Activated naive CD8-positive, alpha-beta T cell treated with anti-CD3 and anti-CD28 coated beads, Interleukin-2, amount 10 ng/mL, durations not matched to agents 7 days and 5 days (primary cell): Measurements from ENCODE around the gene ST6GALNAC4. TPM values are rescaled to one million over a fixed set of nuclear protein-coding genes. Genes with fewer than 3 reads are reported as not detected.

Experiments
- ATAC-seq: fragments of 150-1000 bp; cut with Tn5 transposase; one replicate; pipeline ENCODE4 v1.10.0; 2021; ENCODE audit warnings: low read depth, moderate library complexity
- POLR2A ChIA-PET: fragments of 350-600 bp; sonication (Branson Sonifier 250); formaldehyde crosslinking; loops from one replicate; lab custom pipeline; 2021; ENCODE audit warnings: antibody characterized with exemption; lab: Charles Lee
- DNase-seq: peaks from one replicate; pipeline ENCODE4 v3.0.0; 2021
- H3K27ac Mint-ChIP-seq: one replicate; pipeline ENCODE4 v1.8.0; 2022; ENCODE audit warnings: mild to moderate bottlenecking, mixed read lengths
- H3K27me3 Mint-ChIP-seq: one replicate; pipeline ENCODE4 v1.8.0; 2022; ENCODE audit warnings: mild to moderate bottlenecking, moderate library complexity, mixed read lengths
- H3K36me3 Mint-ChIP-seq: one replicate; pipeline ENCODE4 v1.8.0; 2021; ENCODE audit warnings: mild to moderate bottlenecking, mixed read lengths
- H3K4me1 Mint-ChIP-seq: one replicate; pipeline ENCODE4 v1.8.0; 2021; ENCODE audit warnings: mixed read lengths
- H3K4me3 Mint-ChIP-seq: one replicate; pipeline ENCODE4 v1.8.0; 2022; ENCODE audit warnings: mild to moderate bottlenecking, moderate library complexity, mixed read lengths
- H3K9me3 Mint-ChIP-seq: one replicate; pipeline ENCODE4 v1.8.0; 2021; ENCODE audit warnings: mixed read lengths
- total RNA-seq, 2 experiments: library from RNA; stranded (reverse); gene quantifications; one replicate each; pipeline ENCODE4 v1.2.3, GENCODE V29; 2021

The ST6GALNAC4 gene
- total RNA-seq, 2 experiments from 2014 or later = 51.1 to 59.5 TPM

DNA sequence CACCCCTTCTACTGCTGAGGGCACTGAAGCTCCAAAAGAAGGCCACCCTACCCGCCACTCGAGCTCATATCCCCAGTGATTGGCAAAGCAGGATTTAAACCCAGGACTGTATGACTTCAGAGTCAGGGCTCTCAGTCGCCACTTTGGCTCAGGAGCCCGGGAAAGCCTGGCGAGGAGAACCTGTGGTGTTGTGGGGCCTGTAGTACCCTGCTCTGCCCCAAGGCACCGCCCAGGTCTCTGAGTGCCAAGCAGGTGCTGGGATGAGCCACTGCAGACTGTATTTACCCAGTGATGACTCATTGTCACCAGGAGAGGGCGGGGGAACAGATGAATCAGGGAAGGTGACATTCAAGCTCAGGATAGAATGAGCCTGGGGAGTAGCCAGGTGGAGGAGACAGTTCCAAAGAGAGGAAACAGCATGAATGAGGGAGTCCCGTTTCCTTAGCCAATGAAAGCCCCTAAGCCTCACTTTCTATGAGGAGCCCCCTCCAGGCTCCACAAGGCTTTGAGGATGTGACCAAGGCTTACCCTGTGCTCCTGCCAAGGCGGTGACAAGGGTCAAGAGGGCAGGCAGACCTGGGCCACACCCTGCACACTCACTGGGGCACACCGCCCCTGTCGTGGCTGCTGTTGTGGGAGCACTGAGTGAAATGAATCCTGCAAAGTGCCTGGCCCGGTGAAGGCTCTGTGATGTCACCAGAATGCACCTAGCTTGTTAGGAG is 38.6 kb upstream of the ST6GALNAC4 start:
- POLR2A ChIA-PET = interaction anchor here (0.6 to 2.6 kb wide), 14 partner anchors 9 to 79 kb away, joined by 3 to 14 read pairs (median 4); partner anchors contain the start of genes DPM2 and EEIG1
- DNase-seq = no peak
- no peaks in the 10 kb centered on the region for H3K9me3 Mint-ChIP-seq
- H3K4me3 Mint-ChIP-seq = peak overlapping the region; percentile 74
- ATAC-seq = peak; percentile 89
- peaks cover 67% of the 10 kb centered on the region for H3K4me1 Mint-ChIP-seq
- H3K36me3 Mint-ChIP-seq = peaks cover 33% of the 10 kb centered on the region
- peak overlapping the region; percentile 69 for H3K27ac Mint-ChIP-seq
- no peaks in the 10 kb centered on the region for H3K27me3 Mint-ChIP-seq

DNA sequence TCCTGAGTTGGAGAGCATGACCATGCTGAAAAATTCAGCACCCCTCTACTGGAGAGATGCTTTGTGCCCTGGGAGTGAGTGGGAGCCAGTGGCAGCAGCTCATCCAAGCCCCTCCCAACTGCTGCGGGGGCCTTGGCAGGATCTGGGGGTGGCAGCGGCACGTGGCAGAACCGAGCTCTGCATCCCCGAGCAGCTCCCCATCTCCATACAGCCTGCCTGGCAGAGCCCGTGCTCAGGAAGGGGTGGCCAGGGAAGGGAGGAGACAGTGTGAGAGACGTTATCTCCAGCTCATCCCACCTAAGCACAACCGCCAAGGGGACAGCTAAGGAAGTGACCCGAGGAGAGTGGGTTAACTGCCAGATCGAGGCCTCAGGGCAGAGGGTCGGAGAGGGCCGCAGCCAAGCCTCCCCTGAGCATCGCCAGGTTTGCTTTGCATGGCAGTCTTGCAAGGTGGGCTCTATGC is 38.0 kb upstream of the ST6GALNAC4 start:
- H3K27ac Mint-ChIP-seq = peak overlapping the region; percentile 32

DNA sequence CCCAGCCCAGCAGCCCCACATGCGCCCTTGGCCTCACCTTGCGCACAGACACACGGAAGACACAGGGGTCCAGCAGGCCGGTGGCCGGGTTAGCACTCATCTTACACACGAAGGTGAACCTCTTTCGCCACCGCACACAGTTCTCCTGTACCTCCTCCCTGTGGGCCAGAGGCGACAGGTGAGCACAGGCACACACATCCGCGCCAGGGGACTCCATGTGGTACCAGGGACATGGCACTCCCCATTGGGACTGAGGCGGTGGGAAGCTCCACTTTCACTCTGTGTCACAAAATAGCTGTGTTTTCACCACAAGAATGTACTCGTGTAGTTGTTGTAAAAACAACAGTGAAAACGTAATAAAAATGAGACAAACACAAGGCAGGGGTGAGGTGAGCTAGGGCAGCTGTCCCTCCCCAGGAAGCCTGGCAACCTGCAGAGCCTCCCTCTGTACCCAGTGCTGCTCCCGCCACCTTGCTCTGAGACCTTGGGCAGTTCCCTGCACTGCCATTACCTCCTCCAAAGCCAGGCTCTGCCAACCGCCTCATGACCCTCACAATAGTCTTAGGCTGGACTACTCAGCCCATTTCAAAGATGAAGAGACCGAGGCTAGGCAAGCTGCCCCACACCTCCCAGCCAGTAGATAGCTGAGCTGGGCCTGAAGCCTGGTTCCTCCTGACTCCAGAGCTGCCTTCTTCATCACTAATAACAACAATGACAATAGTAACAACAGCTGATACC is 37.1 kb upstream of the ST6GALNAC4 start:
- H3K9me3 Mint-ChIP-seq = no peaks in the 10 kb centered on the region
- ATAC-seq = no peak
- no peaks in the 10 kb centered on the region for H3K27me3 Mint-ChIP-seq
- peaks cover 24% of the 10 kb centered on the region for H3K36me3 Mint-ChIP-seq
- H3K27ac Mint-ChIP-seq = peak overlapping the region; percentile 30
- peaks cover 63% of the 10 kb centered on the region for H3K4me1 Mint-ChIP-seq
- peak overlapping the region; percentile 32 for H3K4me3 Mint-ChIP-seq
- POLR2A ChIA-PET = interaction anchor here (0.5 to 2.6 kb wide), 11 partner anchors 11 to 81 kb away, joined by 3 to 14 read pairs (median 5); partner anchors contain the start of gene EEIG1
- no peak for DNase-seq

More for the DNA sequence above, 38.0 kb upstream of the ST6GALNAC4 start:
- no peaks in the 10 kb centered on the region for H3K27me3 Mint-ChIP-seq
- no peaks in the 10 kb centered on the region for H3K9me3 Mint-ChIP-seq
- no peak for ATAC-seq
- H3K4me3 Mint-ChIP-seq = no peak overlapping the region
- no peak for DNase-seq
- POLR2A ChIA-PET = interaction anchor here (1.0 to 2.6 kb wide), 15 partner anchors 9 to 80 kb away, joined by 3 to 14 read pairs (median 5); partner anchors contain the start of genes DPM2 and EEIG1
- H3K36me3 Mint-ChIP-seq = peaks cover 32% of the 10 kb centered on the region
- peaks cover 66% of the 10 kb centered on the region for H3K4me1 Mint-ChIP-seq

DNA sequence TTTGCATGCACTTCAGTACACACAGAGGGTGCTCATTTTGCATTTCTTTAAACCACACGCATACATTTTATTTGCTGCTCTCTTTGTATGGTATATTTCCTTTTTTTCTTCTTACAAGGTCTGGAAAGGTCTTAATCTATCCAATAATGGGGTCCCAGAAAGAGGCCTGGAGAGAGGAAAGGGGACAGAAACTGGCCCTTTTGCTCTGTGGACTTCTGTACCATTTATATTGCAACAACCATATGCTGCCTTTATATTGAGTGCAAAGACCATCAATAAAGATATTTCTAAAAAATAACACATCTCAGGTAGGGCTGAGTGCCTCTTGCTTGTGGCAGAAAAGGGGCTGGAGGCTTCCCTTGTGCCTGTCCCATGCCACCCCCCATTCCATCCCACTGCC is 36.3 kb upstream of the ST6GALNAC4 start:
- Mint-ChIP-seq H3K36me3 (peaks cover 18% of the 10 kb centered on the region), H3K27ac (no peak overlapping the region), H3K4me3 (no peak overlapping the region), H3K9me3 (no peaks in the 10 kb centered on the region), H3K4me1 (peaks cover 60% of the 10 kb centered on the region), H3K27me3 (no peaks in the 10 kb centered on the region)
- ATAC-seq (no peak), DNase-seq (no peak)
- POLR2A ChIA-PET = interaction anchor here (1.0 kb wide), 1 partner anchor 83 kb away, joined by 3 read pairs; no protein-coding TSS in a partner anchor

DNA sequence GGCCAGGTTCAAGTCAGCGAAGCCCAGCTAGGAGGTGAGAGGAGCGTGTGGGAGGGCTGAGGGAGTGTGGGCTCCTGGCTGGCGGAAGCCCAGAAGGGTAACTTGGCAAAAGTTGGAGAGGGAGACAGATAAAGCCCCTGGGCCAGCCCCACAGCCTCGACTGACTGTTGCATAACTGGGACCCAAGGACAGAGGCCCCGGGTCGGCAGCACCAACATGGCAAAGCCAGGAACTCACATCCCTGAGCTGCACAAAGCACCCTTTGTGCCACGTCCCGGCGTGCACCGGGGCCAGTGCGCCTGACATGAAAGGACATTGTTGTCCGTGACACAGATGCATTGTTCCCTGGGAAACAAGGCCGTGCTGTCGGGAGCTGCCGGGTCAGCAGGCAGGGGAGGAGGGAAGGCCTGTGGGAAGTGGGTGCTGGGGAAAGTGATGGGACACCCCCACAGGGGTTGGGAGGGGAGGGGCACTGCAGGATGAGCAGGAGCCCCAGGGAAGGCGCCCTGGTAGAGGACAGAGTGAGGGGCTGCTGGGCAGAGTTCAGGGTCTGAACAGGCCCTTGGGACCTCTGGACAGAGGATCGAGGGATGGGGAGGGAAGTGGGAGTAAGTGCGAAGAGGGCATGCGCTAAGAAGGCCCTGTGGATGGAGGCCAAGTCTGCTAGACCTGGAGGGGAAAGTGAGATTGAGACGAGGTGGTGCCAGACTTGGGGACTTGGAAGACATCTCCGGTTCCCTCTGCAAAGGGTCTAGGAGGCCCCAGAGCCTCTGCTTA is 33.9 kb upstream of the ST6GALNAC4 start:
- Mint-ChIP-seq H3K27me3 (no peaks in the 10 kb centered on the region), H3K4me1 (peaks cover 46% of the 10 kb centered on the region), H3K9me3 (no peaks in the 10 kb centered on the region), H3K4me3 (peak overlapping the region; percentile 50), H3K36me3 (peaks cover 17% of the 10 kb centered on the region), H3K27ac (peak overlapping the region; percentile 74)
- POLR2A ChIA-PET = interaction anchor here (1.6 kb wide), 1 partner anchor 31 kb away, joined by 5 read pairs; no protein-coding TSS in a partner anchor
- no peak for ATAC-seq
- DNase-seq = no peak

DNA sequence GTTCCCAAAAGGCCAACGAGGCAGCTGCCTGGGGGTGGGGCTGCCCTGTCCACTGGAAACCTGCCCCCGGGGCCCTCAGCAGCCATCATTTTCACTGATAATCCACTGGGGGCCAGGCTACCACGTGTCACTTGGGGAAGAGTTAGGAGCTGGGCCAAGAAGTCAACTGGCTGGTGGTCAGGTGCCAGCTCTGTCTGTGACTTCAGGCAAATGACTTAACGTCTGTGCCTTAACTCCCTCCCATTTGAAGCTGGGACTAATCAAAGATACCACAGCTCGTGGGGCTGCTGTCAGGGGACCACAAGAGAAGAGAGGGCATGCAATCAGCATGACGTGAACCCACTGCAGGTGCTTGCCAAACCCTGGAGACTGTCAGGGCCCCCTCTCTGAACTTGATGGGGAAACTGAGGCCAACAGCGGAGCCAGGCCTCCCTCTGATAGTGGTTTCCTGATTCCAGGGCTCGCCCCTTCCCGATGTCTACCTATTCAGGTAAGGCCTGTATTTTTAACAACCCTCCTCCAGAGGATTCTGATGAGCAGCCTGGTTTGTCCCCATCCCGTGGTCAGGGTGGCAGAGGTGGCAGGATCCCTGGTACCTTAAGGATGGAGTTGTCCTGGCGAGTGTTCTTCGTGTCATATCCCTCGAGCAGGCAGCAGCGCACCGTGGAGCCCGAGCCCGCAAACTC is 33.1 kb upstream of the ST6GALNAC4 start:
- ATAC-seq (no peak), DNase-seq (no peak)
- H3K27ac Mint-ChIP-seq = peak overlapping the region; percentile 67
- no peaks in the 10 kb centered on the region for H3K27me3 Mint-ChIP-seq
- peaks cover 41% of the 10 kb centered on the region for H3K4me1 Mint-ChIP-seq
- H3K9me3 Mint-ChIP-seq = no peaks in the 10 kb centered on the region
- POLR2A ChIA-PET = interaction anchor here (1.0 to 1.7 kb wide), 7 partner anchors 8 to 85 kb away, joined by 3 to 7 read pairs (median 4); no protein-coding TSS in a partner anchor
- H3K36me3 Mint-ChIP-seq = peaks cover 13% of the 10 kb centered on the region
- H3K4me3 Mint-ChIP-seq = peak overlapping the region; percentile 50

DNA sequence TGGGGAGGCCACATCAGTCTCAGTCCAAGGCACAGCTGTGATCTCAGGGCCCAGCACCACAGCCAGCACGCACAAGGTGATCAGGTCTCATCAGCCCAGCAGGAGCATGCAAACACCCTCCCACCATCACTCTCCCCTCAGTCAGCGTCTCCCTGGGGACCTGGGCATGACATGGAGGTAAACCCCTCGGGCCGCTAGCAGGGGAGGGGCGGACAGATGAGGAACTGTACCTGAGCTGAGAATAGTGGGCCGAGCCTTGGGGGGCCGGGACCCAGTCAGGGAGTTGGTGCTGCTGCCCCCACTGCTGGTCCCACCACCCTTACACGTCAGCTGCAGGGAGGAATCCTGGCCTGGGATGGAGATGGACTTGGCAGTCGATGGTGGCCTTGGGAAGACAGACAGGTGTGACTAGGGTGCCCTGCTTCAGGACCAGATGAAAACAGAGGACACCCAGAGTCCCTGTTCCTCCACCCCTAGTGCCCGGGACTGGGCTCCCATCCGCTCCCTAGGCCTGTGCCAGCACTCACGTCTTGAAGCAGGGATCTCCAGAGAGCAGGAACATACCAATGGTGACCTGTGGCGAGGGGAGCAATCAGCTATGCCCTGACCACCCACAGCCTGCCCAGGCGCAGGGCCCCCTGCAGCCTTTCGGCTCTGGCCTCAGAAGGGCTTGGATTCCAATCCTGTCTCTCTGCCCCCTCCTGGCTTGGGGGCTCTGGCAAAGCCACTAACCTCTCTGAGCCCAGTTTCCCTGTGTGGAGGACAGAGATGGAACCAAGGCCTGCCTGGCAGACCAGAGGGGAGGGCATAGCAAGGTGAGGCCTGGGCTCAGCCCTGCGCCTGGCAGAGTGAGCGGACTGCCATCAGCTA is 31.2 kb upstream of the ST6GALNAC4 start:
- H3K27me3 Mint-ChIP-seq = no peaks in the 10 kb centered on the region
- H3K4me1 Mint-ChIP-seq = peaks cover 36% of the 10 kb centered on the region
- DNase-seq = no peak
- H3K9me3 Mint-ChIP-seq = no peaks in the 10 kb centered on the region
- peak overlapping the region; percentile 68 for H3K27ac Mint-ChIP-seq
- H3K36me3 Mint-ChIP-seq = peaks cover 17% of the 10 kb centered on the region
- ATAC-seq = no peak
- POLR2A ChIA-PET = interaction anchor here (1.7 kb wide), 1 partner anchor 82 kb away, joined by 7 read pairs; no protein-coding TSS in a partner anchor
- no peak overlapping the region for H3K4me3 Mint-ChIP-seq

DNA sequence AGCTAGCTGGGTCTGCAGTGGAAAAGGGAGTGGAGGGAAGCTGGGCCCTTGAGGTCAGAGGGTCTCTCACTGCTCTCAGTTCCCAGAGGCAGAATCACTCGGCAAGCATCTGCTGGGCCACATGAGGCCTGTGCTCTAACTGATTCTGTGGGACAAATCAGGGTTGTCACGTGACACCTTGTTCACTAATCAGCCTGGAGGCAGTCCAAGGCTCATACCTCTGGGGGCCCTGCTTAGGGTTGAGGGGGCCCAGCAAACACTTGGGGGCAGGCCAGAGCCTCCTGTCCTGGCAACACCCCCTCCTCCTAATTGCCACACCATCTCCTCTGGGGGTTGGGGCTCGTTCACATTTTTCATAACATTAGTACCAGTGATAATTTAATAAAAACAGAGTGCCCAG is 29.9 kb upstream of the ST6GALNAC4 start:
- Mint-ChIP-seq H3K27ac (no peak overlapping the region), H3K36me3 (peaks cover 23% of the 10 kb centered on the region), H3K4me1 (peaks cover 32% of the 10 kb centered on the region), H3K9me3 (no peaks in the 10 kb centered on the region), H3K27me3 (no peaks in the 10 kb centered on the region), H3K4me3 (no peak overlapping the region)
- DNase-seq = no peak
- POLR2A ChIA-PET = interaction anchor here (0.8 to 1.0 kb wide), 2 partner anchors 9 to 29 kb away, joined by 3 to 4 read pairs; no protein-coding TSS in a partner anchor
- no peak for ATAC-seq

DNA sequence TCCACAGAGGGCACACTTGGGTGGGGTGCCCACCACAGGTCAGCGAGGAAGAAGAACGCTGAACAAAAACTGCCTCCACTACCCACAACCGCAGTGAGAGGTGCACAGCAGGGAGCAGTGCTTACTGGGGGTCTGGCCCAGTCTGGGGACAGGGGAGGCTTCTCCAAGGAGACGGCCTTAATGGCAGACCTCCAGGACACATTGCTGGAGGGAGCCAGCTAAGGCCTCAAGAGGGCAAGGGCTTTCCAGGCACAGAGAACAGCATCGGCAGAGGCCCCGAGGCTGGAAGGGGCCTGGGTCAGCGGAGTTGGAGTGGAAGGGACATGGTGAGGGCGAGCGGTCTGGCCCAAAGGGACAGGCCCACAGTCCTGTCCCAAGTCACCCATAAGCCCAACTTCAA is 29.1 kb upstream of the ST6GALNAC4 start:
- DNase-seq = no peak
- Mint-ChIP-seq H3K4me1 (peaks cover 27% of the 10 kb centered on the region), H3K36me3 (peaks cover 21% of the 10 kb centered on the region), H3K9me3 (no peaks in the 10 kb centered on the region), H3K27ac (no peak overlapping the region), H3K27me3 (no peaks in the 10 kb centered on the region), H3K4me3 (no peak overlapping the region)
- ATAC-seq = no peak
- POLR2A ChIA-PET = interaction anchor here (0.8 to 1.0 kb wide), 2 partner anchors 9 to 30 kb away, joined by 3 to 4 read pairs; no protein-coding TSS in a partner anchor

DNA sequence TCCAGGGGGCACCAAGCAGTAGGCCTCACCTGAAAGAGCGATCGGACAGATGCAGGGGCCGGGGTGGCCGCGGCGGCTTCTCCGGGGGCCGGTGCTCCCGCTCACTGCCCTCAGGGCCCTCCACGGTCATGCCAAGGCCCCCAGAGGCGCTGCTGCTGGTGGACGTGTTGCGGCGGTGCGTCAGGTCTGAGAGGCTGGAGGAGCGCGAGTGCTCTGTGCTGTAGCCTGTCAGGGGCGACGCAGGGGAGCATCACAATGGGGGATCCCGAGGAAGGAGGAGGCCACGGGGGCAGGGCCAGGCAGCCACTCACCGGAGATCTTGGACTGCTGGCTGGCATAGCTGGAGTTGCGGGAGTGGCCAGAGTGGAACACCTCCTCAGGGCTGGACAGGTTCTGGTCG is 28.5 kb upstream of the ST6GALNAC4 start:
- Mint-ChIP-seq H3K9me3 (no peaks in the 10 kb centered on the region), H3K4me3 (no peak overlapping the region), H3K27me3 (no peaks in the 10 kb centered on the region), H3K27ac (no peak overlapping the region), H3K36me3 (peaks cover 18% of the 10 kb centered on the region), H3K4me1 (peaks cover 23% of the 10 kb centered on the region)
- ATAC-seq (no peak), DNase-seq (no peak)
- POLR2A ChIA-PET = interaction anchor here (2.2 kb wide), 1 partner anchor 89 kb away, joined by 11 read pairs; no protein-coding TSS in a partner anchor

DNA sequence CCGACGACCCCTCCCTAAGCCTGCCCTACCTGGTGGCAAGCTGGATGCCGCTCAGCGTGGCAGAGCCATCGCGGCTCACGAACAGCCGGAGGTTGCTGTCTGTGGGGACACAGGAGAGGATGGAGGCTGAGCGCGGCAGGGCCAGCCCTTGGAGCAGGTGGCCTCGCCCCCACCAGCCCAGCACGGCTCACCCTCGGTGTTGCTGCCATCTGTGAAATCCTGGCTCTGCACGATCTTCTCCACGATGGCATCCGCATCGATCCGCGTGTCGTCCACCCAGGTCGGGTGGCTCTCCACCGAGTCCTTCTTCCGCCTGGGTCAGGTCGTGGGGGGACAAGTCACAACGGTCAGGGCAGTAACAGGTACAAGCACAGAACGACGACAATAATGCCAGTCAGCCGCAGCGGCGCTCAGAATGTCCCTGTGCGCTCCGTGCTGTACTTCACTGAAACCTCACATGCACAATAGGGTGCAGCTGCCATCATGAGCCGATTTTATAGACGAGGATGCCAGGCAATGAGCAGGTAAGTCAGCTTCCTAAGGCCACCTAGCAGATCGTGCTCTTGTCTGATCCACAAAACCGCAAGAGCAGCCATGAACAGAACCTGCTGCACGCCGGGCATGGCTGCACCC is 27.9 kb upstream of the ST6GALNAC4 start:
- Mint-ChIP-seq H3K36me3 (peaks cover 15% of the 10 kb centered on the region), H3K9me3 (no peaks in the 10 kb centered on the region), H3K4me3 (no peak overlapping the region), H3K27ac (peak overlapping the region; percentile 58), H3K27me3 (no peaks in the 10 kb centered on the region), H3K4me1 (peaks cover 18% of the 10 kb centered on the region)
- ATAC-seq = no peak
- POLR2A ChIA-PET = interaction anchor here (1.3 to 2.2 kb wide), 2 partner anchors 31 to 89 kb away, joined by 3 to 11 read pairs; no protein-coding TSS in a partner anchor
- DNase-seq = no peak
